ENCODE data around the gene ATP6V0A1.

DNA sequence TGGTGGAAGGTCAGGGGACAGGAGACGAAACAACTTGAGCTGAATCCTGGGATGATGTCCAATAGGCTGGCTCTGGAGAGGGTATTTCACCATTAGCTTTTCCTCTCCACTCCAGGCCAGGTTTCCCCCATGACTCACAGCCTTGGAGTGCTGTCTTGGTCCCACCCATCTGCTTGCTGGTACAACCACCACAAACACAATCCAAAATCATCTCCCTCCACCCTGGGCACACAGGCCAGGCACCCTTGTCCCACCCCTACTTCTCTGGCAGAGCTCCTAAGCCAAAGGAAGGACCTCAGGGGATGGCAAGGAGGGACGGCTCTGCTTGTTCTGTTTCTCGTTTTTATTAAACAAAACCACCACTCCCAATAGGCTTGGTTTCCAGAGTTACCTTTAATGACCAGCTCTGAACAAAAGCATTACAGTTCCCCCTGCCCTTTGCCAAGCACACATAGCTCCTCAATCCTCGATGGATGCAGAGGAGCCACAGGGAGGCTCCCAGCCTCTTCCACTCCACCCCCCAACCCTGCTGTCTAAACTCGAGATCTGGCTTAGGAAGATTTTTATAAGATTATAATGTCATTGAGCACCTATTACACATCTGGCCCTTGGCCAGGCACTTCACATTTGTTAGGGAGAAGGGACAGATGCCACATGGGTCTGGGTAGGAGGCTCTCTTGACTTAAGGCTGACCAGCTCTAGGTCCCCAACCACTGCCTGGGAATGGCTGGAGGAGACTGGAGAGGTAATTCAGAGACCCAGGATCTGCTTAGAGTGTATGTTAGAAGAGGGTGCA lies 49.0 kb upstream of the ATP6V0A1 start:
- TF ChIP-seq POLR2AphosphoS5 (IDR thresholded peaks at IDR 0.05) (peak in 2 of 3 donors; percentile 32 to 46), POLR2A (IDR thresholded peaks at IDR 0.05) (no peak)
- TF ChIP-seq, protein P1, sequence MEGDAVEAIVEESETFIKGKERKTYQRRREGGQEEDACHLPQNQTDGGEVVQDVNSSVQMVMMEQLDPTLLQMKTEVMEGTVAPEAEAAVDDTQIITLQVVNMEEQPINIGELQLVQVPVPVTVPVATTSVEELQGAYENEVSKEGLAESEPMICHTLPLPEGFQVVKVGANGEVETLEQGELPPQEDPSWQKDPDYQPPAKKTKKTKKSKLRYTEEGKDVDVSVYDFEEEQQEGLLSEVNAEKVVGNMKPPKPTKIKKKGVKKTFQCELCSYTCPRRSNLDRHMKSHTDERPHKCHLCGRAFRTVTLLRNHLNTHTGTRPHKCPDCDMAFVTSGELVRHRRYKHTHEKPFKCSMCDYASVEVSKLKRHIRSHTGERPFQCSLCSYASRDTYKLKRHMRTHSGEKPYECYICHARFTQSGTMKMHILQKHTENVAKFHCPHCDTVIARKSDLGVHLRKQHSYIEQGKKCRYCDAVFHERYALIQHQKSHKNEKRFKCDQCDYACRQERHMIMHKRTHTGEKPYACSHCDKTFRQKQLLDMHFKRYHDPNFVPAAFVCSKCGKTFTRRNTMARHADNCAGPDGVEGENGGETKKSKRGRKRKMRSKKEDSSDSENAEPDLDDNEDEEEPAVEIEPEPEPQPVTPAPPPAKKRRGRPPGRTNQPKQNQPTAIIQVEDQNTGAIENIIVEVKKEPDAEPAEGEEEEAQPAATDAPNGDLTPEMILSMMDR (IDR thresholded peaks at IDR 0.05) = no peak
